PFSK-1 (cell line): ENCODE data around the gene FAR1.

ENCODE experiments used
- FOXP2 ChIP-seq: optimal IDR thresholded peaks from 2 replicates; pipeline ENCODE3; 2011; ENCODE audit warnings: borderline replicate concordance, control low read depth, inconsistent platforms; ENCODE audit not compliant: insufficient read depth; ENCODE audit errors: extremely low read length, extremely low read depth
- POLR2AphosphoS5 ChIP-seq: IDR thresholded peaks from 2 replicates; pipeline ENCODE4 v1.6.1; 2012; ENCODE audit warnings: low read depth, mild to moderate bottlenecking, control low read depth, low read length, moderate library complexity
- SIN3A ChIP-seq: IDR thresholded peaks from 2 replicates; pipeline ENCODE4 v1.6.1; 2012; ENCODE audit warnings: mild to moderate bottlenecking, low read length, moderate library complexity, borderline replicate concordance; ENCODE audit not compliant: insufficient read depth
- TAF1 ChIP-seq: IDR thresholded peaks from 2 replicates; pipeline ENCODE4 v1.6.1; 2012; ENCODE audit warnings: low read length, control low read depth, borderline replicate concordance; ENCODE audit not compliant: insufficient read depth
- TF ChIP-seq, protein P1 (sequence below), 2 experiments: IDR thresholded peaks; 2 replicates each; pipeline versions ENCODE4 v1.6.1 to v1.8.0; 2011 to 2012; ENCODE audit warnings: low read depth in 2 of 2, low read length in 2 of 2, control low read depth in 1 of 2, inconsistent platforms in 1 of 2, mild to moderate bottlenecking in 1 of 2, moderate library complexity in 1 of 2; ENCODE audit not compliant: insufficient read depth in 1 of 2

Gene FAR1

DNA sequence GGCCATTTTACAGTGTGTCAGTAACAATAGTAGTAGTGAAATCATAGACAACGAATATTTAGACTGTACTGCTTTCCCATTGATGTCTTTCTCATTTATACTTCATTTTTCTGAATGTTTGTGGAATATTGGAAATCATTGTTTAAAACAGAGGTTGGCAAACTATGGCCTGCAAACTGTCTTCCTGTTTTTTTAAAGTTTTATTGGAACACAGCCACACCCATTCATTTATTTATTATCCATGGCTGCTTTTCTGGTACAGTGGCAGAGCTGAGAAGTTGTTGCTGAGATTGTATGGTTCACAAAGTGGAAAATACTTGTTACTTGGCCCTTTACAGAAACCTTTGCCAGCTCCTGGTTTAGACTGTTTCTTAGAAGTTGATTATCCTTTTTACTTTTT lies 13.7 kb downstream of the FAR1 start:
- TF ChIP-seq FOXP2 (no peak), TAF1 (no peak), POLR2AphosphoS5 (no peak), SIN3A (no peak)
- TF ChIP-seq, protein P1, sequence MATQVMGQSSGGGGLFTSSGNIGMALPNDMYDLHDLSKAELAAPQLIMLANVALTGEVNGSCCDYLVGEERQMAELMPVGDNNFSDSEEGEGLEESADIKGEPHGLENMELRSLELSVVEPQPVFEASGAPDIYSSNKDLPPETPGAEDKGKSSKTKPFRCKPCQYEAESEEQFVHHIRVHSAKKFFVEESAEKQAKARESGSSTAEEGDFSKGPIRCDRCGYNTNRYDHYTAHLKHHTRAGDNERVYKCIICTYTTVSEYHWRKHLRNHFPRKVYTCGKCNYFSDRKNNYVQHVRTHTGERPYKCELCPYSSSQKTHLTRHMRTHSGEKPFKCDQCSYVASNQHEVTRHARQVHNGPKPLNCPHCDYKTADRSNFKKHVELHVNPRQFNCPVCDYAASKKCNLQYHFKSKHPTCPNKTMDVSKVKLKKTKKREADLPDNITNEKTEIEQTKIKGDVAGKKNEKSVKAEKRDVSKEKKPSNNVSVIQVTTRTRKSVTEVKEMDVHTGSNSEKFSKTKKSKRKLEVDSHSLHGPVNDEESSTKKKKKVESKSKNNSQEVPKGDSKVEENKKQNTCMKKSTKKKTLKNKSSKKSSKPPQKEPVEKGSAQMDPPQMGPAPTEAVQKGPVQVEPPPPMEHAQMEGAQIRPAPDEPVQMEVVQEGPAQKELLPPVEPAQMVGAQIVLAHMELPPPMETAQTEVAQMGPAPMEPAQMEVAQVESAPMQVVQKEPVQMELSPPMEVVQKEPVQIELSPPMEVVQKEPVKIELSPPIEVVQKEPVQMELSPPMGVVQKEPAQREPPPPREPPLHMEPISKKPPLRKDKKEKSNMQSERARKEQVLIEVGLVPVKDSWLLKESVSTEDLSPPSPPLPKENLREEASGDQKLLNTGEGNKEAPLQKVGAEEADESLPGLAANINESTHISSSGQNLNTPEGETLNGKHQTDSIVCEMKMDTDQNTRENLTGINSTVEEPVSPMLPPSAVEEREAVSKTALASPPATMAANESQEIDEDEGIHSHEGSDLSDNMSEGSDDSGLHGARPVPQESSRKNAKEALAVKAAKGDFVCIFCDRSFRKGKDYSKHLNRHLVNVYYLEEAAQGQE (IDR thresholded peaks at IDR 0.05; ENCODE audit: insufficient read depth in 1 of 2, low read depth in 2 of 2, low read length in 2 of 2): no peak

DNA sequence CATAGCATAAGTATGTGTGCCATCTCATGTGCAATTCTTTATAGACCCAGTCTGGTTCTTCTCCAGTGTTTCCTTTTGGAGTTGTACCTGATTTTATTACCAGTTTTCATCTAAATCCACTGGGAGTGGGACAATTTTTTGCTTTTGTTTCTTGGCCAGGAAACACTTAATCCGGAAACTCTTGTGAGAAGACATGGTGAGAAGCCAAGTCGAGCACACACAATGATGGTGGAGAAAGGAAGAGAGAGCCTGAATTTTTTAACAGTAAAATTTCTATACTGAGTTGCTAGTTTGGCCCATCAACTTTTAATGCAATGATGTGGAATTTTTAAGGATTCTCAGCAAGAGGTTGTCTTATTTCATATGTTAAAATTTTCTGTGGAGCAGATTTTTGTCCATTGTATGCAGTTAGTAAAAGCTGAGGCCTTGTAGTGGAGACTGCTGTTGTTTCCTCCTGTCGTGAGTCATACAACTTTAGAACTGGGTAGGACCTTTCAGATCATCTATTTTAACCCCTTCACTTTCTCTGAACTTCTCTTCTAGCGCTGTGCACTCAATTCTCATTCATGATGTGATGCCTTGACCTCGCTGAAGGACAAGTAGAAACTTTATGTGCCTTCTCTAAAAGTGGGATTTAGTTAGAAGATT lies 17.1 kb downstream of the FAR1 start:
- TF ChIP-seq SIN3A (no peak), FOXP2 (no peak), TAF1 (no peak), POLR2AphosphoS5 (no peak)
- TF ChIP-seq, protein P1 (IDR thresholded peaks at IDR 0.05; ENCODE audit: insufficient read depth in 1 of 2, low read depth in 2 of 2, low read length in 2 of 2): no peak

DNA sequence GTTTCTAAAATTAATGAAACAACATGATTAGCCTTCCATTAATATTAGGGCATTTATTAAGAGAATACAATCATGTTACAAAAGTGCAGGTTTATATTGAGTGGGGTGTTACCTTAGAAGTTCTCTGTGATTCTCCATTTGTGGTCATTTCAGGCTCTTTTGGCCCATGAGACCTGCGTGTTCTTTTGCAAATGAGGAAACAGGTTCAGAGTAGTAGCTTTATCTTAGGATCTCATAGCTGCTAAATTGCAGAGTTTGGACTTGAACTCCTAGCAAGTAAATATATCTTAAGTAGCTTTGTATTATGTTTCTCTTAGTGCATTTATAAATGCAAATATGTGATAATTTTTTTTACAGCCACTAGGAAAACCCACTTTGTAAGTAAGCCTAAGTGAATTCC lies 18.3 kb downstream of the FAR1 start:
- TF ChIP-seq, protein P1 (IDR thresholded peaks at IDR 0.05; ENCODE audit: insufficient read depth in 1 of 2, low read depth in 2 of 2, low read length in 2 of 2): no peak
- TF ChIP-seq FOXP2 (no peak), SIN3A (no peak), TAF1 (no peak), POLR2AphosphoS5 (no peak)

DNA sequence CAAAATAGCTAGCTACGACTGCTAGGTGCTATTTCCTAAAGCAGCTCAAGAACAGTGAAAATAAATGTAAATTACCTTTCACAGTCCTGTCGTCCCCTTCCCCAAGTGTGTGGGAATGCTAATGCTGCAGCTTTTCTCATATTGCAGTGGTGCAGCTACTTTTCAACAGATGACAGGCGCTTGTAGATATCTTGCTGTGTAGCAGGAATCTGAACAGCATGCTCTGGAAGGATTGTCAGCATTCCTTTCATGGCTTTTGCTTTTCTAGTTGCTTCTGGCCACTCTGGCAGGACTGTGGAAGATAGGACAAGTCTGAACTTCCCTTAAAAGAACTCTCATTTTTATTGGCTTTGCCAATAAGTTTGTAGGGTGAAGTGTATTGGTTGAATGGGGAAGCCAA lies 18.8 kb downstream of the FAR1 start:
- TF ChIP-seq, protein P1 (IDR thresholded peaks at IDR 0.05; ENCODE audit: insufficient read depth in 1 of 2, low read depth in 2 of 2, low read length in 2 of 2): no peak
- TF ChIP-seq SIN3A: no peak
- TF ChIP-seq FOXP2: no peak
- TF ChIP-seq TAF1: no peak
- TF ChIP-seq POLR2AphosphoS5: no peak
